GM18505 (cell line): Measurements from ENCODE around the gene ATXN7L2.

ENCODE experiments used
- ATAC-seq: cut with Tn5 transposase; IDR thresholded peaks from one replicate; pipeline ENCODE4 v1.9.1; 2021; ENCODE audit not compliant: unreplicated experiment
- POLR2A ChIP-seq: IDR thresholded peaks from 4 replicates; pipeline ENCODE4 v1.6.1; 2011; ENCODE audit warnings: borderline replicate concordance; ENCODE audit not compliant: insufficient read depth, insufficient read length; ENCODE audit errors: extremely low read depth

ATXN7L2 gene

DNA sequence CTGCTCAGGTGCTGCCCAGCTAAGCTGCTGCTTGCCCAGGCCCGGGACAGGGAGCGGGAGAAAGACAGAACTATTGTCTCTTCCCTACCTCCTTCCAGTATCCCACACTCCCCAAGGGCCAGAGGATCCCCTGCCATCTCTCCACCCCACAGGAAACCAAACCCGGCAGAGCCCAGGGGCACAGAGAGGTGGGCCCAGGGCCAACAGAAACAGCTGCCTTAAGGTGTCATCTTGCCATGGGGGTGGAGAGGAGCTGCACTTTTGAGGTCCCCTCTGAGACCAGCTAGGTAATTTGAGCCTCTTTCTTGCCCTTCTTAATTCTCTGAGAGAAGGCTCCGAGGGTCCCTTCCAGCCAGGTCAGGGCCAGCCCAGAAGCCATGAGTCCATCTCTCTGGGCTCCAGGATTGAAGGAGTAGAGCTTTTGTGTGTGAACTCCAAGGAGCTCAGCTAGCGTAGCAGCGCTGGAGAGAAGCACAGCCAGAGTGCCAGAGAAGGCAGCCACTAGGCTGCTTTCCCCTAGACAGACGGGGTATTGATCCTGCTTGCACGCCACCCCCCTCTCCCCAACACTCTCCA is 46.3 kb downstream of the ATXN7L2 start:
- no peak for ATAC-seq
- TF ChIP-seq POLR2A: no peak

DNA sequence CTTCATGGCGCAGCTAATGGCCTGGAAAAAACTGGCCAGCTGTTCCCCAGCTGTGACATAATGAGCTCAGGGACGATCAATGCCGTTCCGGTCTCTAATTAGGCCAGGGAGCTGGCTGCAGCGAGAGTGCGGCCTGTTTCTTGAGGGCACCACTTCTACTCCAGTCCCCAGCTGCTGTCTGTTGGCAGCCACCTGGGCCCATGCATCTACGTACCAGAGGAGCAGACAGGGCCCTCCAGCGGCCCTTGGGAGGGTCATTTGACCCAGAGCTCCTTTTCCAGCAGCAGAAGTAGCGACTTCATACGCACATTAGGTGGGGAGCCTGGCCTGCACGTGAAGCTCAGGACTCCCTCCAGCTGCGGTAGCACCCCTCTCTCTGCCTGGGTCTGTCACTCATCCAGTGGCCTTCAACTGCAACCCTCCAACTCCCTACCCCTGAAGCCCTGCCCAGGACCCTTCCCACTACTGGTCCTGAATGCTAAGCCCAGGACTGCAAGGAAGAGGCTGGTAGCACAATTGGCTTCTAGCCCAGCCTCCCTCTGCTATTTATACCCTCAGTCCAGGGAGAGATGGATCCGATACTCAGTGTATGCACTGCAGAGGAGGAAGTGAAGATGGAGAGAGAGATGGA is 46.9 kb downstream of the ATXN7L2 start:
- TF ChIP-seq POLR2A: no peak
- no peak for ATAC-seq

DNA sequence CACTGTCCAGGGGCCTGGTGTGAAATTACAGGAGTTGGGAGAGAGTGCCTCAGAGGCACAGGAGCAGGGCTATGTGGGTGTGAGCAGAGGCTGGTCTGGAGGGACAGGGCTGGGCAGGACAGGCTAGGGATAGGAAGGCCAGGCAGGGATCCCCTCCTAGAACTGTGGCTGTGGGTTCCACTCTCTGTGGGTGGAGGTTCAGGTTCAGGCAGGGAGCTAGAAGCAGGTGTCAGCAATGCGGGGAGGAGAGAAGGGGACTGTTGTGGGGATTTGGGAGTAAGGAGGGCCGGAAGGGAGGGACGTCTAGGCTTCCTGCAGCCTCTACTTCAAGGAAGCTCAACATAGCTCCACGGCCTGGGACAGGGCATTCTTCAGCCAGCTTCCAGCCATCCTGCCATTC is 47.7 kb downstream of the ATXN7L2 start:
- no peak for ATAC-seq
- no peak for TF ChIP-seq POLR2A

DNA sequence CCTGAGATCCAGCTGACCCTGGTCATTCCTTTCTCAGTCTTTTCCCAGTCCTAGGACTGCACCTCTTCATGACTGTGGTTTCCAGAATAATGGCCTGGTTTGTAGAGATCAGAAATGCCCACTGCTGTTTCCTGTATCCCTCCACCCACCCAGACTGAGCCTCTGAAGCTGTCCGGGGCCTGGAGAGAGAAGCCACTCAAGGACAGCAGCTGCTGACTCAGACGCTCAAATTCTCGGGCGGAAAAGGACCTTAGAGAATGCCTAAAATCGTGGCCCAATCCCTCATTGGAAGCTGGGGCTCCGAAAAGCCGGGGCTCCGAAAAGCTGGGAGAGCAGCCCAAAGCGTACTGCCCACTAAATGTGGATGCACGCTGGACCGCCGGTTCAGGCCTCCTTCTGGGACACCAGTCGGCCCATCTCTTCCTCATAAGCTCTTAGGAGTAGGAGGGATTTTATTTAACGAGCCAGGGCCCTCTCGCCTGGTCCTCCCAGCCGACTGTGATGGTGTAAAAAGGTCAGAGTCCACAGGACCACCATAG is 48.2 kb downstream of the ATXN7L2 start:
- no peak for TF ChIP-seq POLR2A
- ATAC-seq: no peak

- ATAC-seq: peak; percentile 52
- TF ChIP-seq POLR2A: no peak
Observed at GRCh38 chr1:109532365-109533136, 48.8 kb downstream of the ATXN7L2 start.

DNA sequence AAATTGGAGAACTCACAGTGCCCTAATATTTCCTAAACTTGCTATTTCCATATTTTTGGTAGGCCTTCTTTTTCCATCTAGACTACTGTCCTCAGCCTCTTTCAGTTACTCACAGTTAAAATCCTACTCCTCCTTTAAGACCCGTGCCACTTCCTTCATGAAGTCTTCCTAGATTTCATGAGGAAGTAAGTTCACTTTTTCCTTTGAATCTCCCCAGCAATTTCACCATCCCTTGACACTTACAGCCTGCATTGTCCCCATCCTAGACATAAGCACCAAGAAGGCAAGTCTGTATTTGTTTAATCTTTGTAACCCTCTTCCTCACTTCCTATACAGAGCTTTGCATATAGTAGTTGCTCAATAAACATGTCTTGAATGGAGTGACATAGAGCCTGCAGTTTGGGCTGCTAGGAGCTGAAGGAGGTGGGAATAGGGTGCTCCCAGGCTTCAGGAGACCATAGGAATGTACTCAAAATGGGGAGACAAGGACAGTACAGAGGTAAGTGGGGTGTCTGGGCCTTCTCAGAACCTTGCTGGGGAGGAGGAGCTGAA is 50.7 kb downstream of the ATXN7L2 start:
- ATAC-seq: no peak
- TF ChIP-seq POLR2A: no peak

DNA sequence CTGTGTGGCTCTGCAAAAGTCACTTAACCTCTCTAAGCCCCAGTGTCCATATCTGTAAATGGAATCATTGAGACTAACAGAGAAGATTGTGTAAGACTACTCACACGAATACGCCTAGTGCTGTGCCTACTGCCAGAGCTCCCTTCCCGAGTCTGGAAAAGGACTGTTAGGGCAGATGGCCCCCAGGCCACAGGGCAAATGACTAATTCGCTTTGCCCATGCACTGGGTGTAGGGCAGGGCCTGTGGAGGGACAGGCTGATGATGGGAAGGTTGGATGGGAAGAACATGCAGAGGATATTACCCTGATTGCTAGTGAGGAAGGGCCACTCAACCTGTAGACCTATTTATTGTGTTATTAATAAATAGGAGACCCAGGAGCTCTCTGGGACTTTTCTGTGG is 51.8 kb downstream of the ATXN7L2 start:
- TF ChIP-seq POLR2A: no peak
- ATAC-seq: no peak

- TF ChIP-seq POLR2A: no peak
- no peak for ATAC-seq
Observed at GRCh38 chr1:109535971-109536491, 52.3 kb downstream of the ATXN7L2 start.

GRCh38 chr1:109537450-109538178 is 53.9 kb downstream of the ATXN7L2 start:
- ATAC-seq: no peak
- no peak for TF ChIP-seq POLR2A

DNA sequence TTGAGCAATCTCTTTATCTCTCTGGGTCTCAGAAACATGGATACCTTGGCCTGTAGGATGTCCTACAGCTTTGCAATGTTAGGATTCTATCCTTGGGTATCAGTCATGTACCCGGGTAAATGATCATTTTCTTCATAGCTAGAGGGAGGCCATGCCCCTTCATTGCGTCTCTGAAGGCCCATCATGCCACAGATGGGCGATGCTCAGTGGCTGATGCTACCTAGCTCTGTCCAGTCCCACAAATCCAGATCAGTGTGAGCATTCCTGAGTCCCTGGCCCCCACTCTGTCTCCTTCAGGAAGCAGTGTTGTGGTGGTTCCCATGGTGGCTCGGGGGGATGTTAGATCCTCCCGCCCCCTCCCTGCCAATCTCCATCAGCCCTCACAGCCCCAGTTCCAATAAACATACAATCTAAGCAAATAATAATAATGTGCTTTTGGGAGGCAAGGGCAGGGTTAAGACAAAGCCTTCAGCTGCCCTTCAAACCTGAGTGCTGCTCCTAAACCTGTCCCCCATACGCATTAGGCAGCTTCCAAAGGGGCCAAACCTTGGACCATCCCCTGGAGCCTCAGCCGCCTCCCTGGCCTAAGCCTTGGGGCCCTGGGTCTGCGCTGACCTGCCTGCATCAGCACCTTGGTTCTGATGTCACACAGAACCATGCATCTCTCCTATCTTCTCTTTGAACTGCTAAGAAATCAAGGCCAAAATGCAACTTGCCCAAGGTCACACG is 55.3 kb downstream of the ATXN7L2 start:
- TF ChIP-seq POLR2A: no peak
- ATAC-seq: no peak

GRCh38 chr1:109539676-109540075 is 56.0 kb downstream of the ATXN7L2 start, which contains the start of gene GPR61:
Gene GPR61 (plus strand): TSS chr1:109539872. CDS start chr1:109543023, 3,151 bp downstream.
- no peak for ATAC-seq
- TF ChIP-seq POLR2A: no peak

DNA sequence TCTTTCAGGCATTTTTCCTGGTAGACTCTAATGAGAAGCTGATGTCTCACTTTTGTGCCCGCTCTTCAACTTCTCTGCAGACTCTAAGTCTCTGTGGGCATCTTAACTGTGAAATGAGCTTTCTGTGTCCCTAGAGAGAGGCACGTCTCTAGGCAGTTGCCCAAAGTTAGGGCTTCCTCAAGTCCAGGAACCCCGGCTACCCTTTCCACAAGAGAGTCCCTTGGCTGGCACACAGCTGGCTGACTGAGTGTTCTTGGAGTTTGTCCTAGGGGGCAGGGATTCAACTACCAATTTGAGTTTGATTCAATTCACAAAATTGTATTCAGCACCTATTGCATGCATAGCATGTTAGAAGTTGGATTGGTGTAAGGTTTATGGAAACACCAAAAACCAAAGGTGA is 57.4 kb downstream of the ATXN7L2 start:
- no peak for TF ChIP-seq POLR2A
- ATAC-seq: no peak
